ENCODE measurements around the gene C3orf20.
"Not testable (repeated sequence)": the region's sequence is repeated elsewhere in the genome, so short reads cannot be mapped to it uniquely, and the experiment has no call there.

C3orf20 gene

GRCh38 chr3:14728113-14728512 lies 53.2 kb downstream of the C3orf20 start:
- in situ Hi-C loops (cut with HindIII; ENCODE audit: low sequenced_read_pairs), result no loop called here
- TF ChIP-seq CTCF (IDR thresholded peaks at IDR 0.05; ENCODE audit: low read depth, low read length), result no peak
- DNase-seq (ENCODE audit: low read depth, low spot score), result no peak
- no peak overlapping the region for H3K4me3 ChIP-seq (ENCODE audit: low read depth, low read length)

GRCh38 chr3:14730703-14731382 lies 55.9 kb downstream of the C3orf20 start:
- DNase-seq (ENCODE audit: low read depth, low spot score), result no peak
- no peak for TF ChIP-seq CTCF (IDR thresholded peaks at IDR 0.05; ENCODE audit: low read depth, low read length)
- in situ Hi-C loops (cut with HindIII; ENCODE audit: low sequenced_read_pairs), result no loop called here
- no peak overlapping the region for H3K4me3 ChIP-seq (ENCODE audit: low read depth, low read length)

GRCh38 chr3:14740983-14741382 lies 66.0 kb downstream of the C3orf20 start:
- H3K4me3 ChIP-seq (ENCODE audit: low read depth, low read length), result no peak overlapping the region
- in situ Hi-C loops (cut with HindIII; ENCODE audit: low sequenced_read_pairs), result no loop called here
- DNase-seq (ENCODE audit: low read depth, low spot score), result no peak
- TF ChIP-seq CTCF (IDR thresholded peaks at IDR 0.05; ENCODE audit: low read depth, low read length), result no peak

GRCh38 chr3:14741510-14741909 lies 66.6 kb downstream of the C3orf20 start:
- in situ Hi-C loops (cut with HindIII; ENCODE audit: low sequenced_read_pairs), result no loop called here
- no peak overlapping the region for H3K4me3 ChIP-seq (ENCODE audit: low read depth, low read length)
- no peak for DNase-seq (ENCODE audit: low read depth, low spot score)
- TF ChIP-seq CTCF (IDR thresholded peaks at IDR 0.05; ENCODE audit: low read depth, low read length), result no peak

- DNase-seq (ENCODE audit: low read depth, low spot score), result no peak
- no peak overlapping the region for H3K4me3 ChIP-seq (ENCODE audit: low read depth, low read length)
- in situ Hi-C loops (cut with HindIII; ENCODE audit: low sequenced_read_pairs), result no loop called here
- TF ChIP-seq CTCF (IDR thresholded peaks at IDR 0.05; ENCODE audit: low read depth, low read length), result no peak
These were observed 69.6 kb downstream of the C3orf20 start for GRCh38 chr3:14744556-14744955.

- in situ Hi-C loops (cut with HindIII; ENCODE audit: low sequenced_read_pairs), result no loop called here
- TF ChIP-seq CTCF (IDR thresholded peaks at IDR 0.05; ENCODE audit: low read depth, low read length), result no peak
- no peak overlapping the region for H3K4me3 ChIP-seq (ENCODE audit: low read depth, low read length)
- DNase-seq (ENCODE audit: low read depth, low spot score), result no peak
These were observed 75.7 kb downstream of the C3orf20 start for GRCh38 chr3:14750650-14751049.

- in situ Hi-C loops (cut with HindIII; ENCODE audit: low sequenced_read_pairs); H3K4me3 ChIP-seq (ENCODE audit: low read depth, low read length): not testable (repeated sequence)
These were observed 78.0 kb downstream of the C3orf20 start for GRCh38 chr3:14752979-14753378.

More at GRCh38 chr3:14752979-14753378, 78.0 kb downstream of the C3orf20 start:
- not testable (repeated sequence) for DNase-seq (ENCODE audit: low read depth, low spot score)

Data from astrocyte of the spinal cord (primary cell).